GM18499 (cell line): ENCODE measurements around the gene GOLGA5.
A peak's percentile ranks its signal among the peaks of the same experiment; 100 is the strongest.
"Not testable (repeated sequence)": the region's sequence is repeated elsewhere in the genome, so short reads cannot be mapped to it uniquely, and the experiment has no call there.

ENCODE experiments used
- ATAC-seq: cut with Tn5 transposase; IDR thresholded peaks from one replicate; pipeline ENCODE4 v1.9.1; 2021; ENCODE audit warnings: moderate number of reproducible peaks; ENCODE audit not compliant: insufficient read depth, unreplicated experiment

The GOLGA5 gene, protein sequence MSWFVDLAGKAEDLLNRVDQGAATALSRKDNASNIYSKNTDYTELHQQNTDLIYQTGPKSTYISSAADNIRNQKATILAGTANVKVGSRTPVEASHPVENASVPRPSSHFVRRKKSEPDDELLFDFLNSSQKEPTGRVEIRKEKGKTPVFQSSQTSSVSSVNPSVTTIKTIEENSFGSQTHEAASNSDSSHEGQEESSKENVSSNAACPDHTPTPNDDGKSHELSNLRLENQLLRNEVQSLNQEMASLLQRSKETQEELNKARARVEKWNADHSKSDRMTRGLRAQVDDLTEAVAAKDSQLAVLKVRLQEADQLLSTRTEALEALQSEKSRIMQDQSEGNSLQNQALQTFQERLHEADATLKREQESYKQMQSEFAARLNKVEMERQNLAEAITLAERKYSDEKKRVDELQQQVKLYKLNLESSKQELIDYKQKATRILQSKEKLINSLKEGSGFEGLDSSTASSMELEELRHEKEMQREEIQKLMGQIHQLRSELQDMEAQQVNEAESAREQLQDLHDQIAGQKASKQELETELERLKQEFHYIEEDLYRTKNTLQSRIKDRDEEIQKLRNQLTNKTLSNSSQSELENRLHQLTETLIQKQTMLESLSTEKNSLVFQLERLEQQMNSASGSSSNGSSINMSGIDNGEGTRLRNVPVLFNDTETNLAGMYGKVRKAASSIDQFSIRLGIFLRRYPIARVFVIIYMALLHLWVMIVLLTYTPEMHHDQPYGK

GRCh38 chr14:92793709-92794546 is at the start of gene GOLGA5:
GOLGA5 (plus strand) TSS chr14:92794305; CDS start chr14:92797438, 3,133 bp downstream.
- peak; percentile 75 for ATAC-seq

DNA sequence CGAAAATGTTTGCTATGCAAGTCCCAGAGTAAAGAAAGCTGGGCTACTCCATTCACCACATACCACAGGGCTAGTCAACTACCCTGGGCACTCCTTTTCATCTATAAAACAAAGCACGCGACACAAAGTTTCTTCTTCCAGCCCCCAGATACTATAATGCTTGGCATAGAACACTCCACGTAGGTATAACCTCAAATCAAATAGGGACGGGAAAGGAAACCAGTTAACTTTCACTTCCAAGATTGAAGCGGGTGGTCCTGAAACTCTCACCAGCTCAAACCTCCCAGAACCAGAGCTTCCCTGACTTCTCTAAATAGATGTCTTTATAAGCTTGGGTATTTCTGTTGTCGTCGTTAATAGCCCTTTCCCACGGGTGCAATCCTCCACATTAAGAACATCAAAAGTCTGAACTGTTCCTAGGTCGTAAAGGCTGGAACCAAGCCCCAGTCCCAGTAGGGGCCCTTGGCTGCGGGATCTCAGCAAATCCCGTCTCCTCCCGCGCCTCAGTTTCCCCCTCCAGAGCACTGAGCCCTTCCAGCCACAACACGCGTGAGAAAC is 46.3 kb upstream of the GOLGA5 start:
- ATAC-seq: no peak

- ATAC-seq: peak; percentile 48
Measured at GRCh38 chr14:92748259-92749016, 45.7 kb upstream of the GOLGA5 start, which contains the start of gene LGMN. LGMN (minus strand) TSS chr14:92748627; CDS start chr14:92732786, 15,841 bp downstream.

GRCh38 chr14:92750222-92750728 is 43.8 kb upstream of the GOLGA5 start:
- ATAC-seq: not testable (repeated sequence)

DNA sequence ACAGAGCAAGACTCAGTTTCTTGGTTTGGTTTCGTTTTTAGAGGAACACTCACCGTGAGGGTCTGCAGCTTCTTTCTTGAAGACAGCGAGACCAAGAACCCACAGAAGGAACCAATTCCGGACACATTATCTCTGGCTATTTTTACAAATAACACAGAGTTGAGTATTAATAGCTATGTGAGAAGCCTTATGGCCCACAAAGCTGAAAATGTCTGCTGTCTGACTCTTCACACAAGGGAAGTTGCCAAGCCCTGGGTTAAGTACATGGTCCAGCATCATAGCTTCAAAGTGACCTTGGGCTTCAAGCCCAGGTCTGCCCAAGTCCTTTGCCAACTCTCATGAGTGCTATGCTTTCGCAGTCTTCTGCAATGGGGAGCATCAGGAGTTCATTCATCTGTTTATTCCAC is 43.1 kb upstream of the GOLGA5 start:
- no peak for ATAC-seq

DNA sequence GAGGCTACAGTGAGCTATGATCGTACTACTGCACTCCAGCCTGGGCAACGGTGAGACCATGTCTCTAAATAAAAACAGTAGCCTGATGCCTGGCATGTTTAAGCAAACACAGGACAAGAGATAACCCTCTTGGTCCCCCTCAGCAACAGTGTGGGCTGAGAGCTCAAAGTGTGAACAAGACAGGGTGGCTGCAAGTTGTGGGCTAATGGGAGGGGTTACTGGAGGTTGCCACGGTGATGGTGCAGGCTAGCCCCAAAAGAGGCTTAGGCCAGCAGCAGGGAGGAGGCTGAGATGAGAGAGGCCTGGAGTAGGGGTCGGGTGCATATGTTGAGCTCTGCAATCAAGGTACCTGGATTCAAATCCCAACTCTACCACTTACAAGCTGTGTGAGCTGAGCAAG is 42.3 kb upstream of the GOLGA5 start:
- ATAC-seq: no peak

- no peak for ATAC-seq
Measured at GRCh38 chr14:92753250-92753649, 40.9 kb upstream of the GOLGA5 start.

- no peak for ATAC-seq
Measured at GRCh38 chr14:92754966-92755365, 39.1 kb upstream of the GOLGA5 start.

GRCh38 chr14:92755495-92755894 is 38.6 kb upstream of the GOLGA5 start:
- ATAC-seq: no peak

- no peak for ATAC-seq
Measured at GRCh38 chr14:92756446-92756845, 37.7 kb upstream of the GOLGA5 start.

DNA sequence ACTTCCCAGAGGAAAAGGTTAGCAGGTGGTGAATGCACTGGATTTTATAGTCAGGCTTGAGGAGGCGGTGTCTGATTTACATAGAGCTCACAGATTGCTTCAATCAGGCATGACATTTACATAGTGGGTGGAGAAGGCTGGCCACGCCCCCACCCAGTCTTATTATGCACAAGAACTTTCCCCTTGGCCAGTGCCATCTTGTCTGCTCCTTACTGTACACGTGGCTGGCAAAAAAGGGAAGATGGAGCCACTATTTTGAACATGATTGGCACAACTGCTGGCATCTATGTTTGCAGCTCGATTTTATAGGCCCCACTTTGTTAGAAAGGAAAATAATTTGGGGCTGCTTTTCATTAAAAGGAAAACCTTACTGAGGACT is 34.8 kb upstream of the GOLGA5 start:
- ATAC-seq: no peak

DNA sequence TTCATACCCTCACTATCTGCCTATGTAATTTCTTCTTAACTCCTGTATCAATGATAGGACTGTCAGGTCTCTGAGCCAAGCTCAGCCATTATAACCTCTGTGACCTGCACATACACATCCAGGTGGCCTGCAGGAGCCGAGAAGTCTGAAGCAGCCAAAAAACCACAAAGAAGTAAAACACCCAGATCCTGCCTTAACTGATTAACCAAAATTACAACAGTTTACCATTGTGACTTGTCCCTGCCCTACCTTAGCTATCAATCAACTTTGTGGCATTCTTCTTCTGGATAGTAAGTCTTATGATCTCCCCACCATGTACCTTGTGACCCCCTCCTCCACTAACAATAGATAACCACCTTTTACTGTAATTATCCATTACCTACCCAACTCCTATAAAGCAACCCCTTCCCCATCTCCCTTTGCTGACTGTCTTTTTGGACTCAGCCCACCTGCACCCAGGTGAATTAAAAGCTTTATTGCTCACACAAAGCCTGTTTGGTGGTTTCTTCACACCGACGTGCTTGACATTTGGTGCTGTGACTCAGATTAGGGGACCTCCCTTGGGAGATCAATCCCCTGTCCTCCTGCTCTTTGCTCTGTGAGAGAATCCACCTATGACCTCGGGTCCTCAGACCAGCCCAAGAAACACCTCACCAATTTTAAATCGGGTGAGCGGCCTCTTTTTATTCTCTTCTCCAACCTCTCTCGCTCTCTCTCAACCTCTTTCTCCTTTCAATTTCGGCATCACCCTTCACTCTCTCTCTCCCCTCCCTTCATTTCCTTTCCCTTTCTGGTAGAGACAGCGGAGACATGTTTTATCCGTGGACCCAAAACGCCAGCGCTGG is 34.2 kb upstream of the GOLGA5 start:
- no peak for ATAC-seq

DNA sequence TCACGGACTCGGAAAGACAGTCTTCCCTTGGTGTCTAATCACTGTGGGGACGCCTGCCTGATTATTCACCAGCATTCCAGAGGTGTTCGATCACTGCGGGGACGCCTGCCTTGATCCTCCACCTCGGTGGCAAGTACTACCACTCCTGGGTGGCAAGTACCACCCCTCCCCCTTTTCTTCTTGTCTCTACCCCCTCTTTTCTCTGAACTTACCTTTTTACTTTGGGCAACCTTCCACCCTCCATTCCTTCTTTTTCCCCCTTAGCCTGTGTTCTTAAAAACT is 33.6 kb upstream of the GOLGA5 start:
- no peak for ATAC-seq

DNA sequence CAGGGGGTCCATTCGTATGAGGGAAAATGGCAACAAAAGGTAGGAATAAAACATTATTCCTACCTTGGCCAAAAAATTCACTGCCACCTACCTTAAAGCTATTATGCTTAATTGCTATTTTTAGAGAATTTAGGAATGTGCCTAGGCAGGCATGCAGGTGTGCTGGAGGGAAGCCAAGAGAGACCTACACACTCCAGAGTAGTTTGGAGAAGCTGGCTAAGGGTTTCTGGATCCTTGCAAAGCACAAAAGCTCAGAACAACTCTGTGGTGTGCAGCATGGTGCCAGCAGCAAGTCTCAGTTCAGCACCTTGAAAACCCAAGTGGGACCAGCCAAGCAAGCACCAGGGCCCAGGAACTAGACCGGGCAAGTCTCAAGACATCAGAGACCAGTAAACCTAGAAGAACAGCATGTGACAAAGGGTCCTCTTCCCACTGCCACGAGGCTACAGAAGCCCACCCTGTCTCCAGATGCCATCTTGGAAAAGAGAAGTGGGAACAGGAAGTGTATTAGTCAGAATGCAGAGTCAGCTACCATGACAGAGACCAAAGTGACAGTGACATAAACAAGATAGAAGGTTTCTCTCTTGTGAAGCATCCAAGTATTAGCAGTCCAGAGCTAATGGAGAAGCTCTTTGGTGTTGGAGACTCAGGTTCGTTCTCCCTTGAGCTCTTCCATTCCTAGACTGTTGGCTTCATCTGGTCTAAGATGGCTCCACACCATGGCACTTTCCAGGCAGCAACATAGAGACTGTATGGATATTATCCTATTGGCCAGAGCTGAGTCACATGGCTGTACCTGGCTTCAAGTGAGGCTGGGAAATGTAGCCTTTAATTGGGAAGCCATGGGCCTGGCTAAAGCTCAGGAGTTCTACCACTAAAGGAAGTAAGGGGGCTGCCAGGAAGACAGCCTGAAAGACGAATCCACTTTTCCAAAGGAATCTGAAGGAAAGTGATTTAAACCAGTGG is 30.2 kb upstream of the GOLGA5 start:
- ATAC-seq: not testable (repeated sequence)

DNA sequence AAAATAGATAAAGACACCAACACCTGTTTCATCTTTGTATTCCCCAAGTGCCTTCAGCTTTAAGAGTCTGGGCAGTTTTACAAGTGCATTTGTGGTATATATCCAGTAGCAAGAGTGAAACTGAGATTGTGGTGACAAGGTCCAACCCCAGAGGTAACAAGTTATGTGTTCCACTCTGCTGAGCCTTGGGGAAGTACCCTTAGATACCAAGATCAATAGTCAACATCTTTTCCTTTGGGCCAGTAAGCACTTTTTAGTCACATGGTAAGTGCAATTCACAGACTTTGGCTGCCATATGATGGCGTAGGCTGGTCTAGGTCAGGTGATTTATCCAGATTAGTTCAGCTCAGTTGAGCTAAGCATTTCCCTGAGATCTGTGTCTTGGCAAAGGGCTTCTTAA is 25.9 kb upstream of the GOLGA5 start:
- peak; percentile 91 for ATAC-seq

GRCh38 chr14:92768795-92769194 is 25.3 kb upstream of the GOLGA5 start:
- ATAC-seq: no peak

DNA sequence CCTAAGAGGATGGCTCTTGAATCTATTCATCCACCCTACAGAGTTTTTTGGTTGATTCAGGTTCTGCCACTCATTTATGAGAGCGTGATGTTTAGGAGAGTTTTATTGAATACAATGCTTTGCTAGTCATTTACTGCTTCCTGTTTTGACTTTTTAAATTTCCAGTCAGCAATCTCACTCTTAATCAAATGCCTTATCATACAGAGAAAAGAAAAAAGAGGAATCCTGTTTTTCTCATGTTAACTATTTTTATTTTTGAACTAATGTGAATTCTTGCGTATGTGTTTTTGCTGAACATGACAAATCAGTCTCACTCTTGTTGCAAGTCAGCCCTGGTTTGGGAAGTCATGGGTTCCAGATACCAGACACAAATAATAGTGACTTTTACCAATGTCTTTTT is 23.6 kb upstream of the GOLGA5 start:
- no peak for ATAC-seq

DNA sequence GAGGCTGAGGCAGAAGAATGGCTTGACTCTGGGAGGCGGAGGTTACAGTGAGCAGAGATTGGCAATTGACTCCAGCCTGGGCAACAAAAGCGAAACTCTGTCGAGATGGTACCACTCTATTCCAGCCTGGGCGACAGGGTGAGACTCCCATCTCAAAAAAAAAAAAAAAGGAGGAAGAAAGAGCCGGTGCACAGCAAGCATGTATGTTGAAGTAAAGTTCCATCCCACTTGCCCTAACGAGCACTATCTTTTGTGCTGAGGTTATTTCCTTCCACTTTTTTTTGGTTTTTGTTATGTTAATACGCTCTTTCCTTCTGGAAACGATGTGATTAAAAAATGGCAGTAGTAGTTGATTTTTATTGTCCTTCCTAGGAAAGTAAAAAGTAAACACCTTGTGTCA is 19.5 kb upstream of the GOLGA5 start:
- ATAC-seq: no peak
